DMS53 treated with DMSO at 0.1 percent for 48 hours (cell line): Measurements from ENCODE around the gene NKX6-2.
"Not testable (repeated sequence)": the region's sequence is repeated elsewhere in the genome, so short reads cannot be mapped to it uniquely, and the experiment has no call there.

Experiments used
- DNase-seq: peaks from one replicate; lab custom pipeline; 2025; ENCODE audit not compliant: unreplicated experiment; lab: John Stamatoyannopoulos, UW

NKX6-2 gene

GRCh38 chr10:132799865-132800264 is 13.9 kb upstream of the NKX6-2 start:
- no peak for DNase-seq

GRCh38 chr10:132798876-132799275 is 12.9 kb upstream of the NKX6-2 start:
- no peak for DNase-seq

- no peak for DNase-seq
These were observed 12.5 kb upstream of the NKX6-2 start for GRCh38 chr10:132798403-132798802.

GRCh38 chr10:132797986-132798385 is 12.0 kb upstream of the NKX6-2 start:
- DNase-seq: not testable (repeated sequence)

GRCh38 chr10:132796846-132797245 is 10.9 kb upstream of the NKX6-2 start:
- no peak for DNase-seq

GRCh38 chr10:132793871-132794849 is 8.2 kb upstream of the NKX6-2 start:
- no peak for DNase-seq

GRCh38 chr10:132793213-132793612 is 7.3 kb upstream of the NKX6-2 start:
- DNase-seq: no peak

- no peak for DNase-seq
These were observed 6.8 kb upstream of the NKX6-2 start for GRCh38 chr10:132792796-132793195.

- DNase-seq: not testable (repeated sequence)
These were observed 6.2 kb upstream of the NKX6-2 start for GRCh38 chr10:132792099-132792498.

GRCh38 chr10:132790934-132791829 is 5.2 kb upstream of the NKX6-2 start:
- no peak for DNase-seq

- DNase-seq: no peak
These were observed 4.5 kb upstream of the NKX6-2 start for GRCh38 chr10:132790470-132790869.

GRCh38 chr10:132789659-132790148 is 3.8 kb upstream of the NKX6-2 start:
- no peak for DNase-seq

GRCh38 chr10:132788831-132789219 is 2.9 kb upstream of the NKX6-2 start:
- DNase-seq: no peak

GRCh38 chr10:132788180-132788830 is 2.4 kb upstream of the NKX6-2 start:
- DNase-seq: no peak

GRCh38 chr10:132787495-132788179 is 1.7 kb upstream of the NKX6-2 start:
- no peak for DNase-seq

- DNase-seq: no peak
These were observed 1.0 kb upstream of the NKX6-2 start for GRCh38 chr10:132786884-132787494.

- DNase-seq: no peak
These were observed 533 bp upstream of the NKX6-2 start for GRCh38 chr10:132786476-132786883.

- DNase-seq: no peak
These were observed 853 bp downstream of the NKX6-2 start for GRCh38 chr10:132784866-132785722.
